CD14-positive monocyte (primary cell): Measurements from ENCODE around the gene RBMS3. TPM values are rescaled to one million over a fixed set of nuclear protein-coding genes. Genes with fewer than 3 reads are reported as not detected.

Experiments used
- DNase-seq, 3 donors: peaks; one replicate each; pipeline ENCODE4 v3.0.0-alpha.2; 2011 to 2022
- H2AFZ ChIP-seq: 2 replicates; pipeline ENCODE4 v1.6.0; 2012; ENCODE audit warnings: mild to moderate bottlenecking, low read depth, low read length, inconsistent platforms; ENCODE audit not compliant: insufficient read depth, poor library complexity, severe bottlenecking
- H3K27ac ChIP-seq, 2 donors: 1 replicate in 1 of 2; 2 replicates in 1 of 2; pipeline ENCODE4 v1.5.1; 2012 to 2013; ENCODE audit warnings: low read length in 2 of 2, control low read depth in 1 of 2, inconsistent platforms in 1 of 2, low read depth in 1 of 2, mild to moderate bottlenecking in 1 of 2
- H3K27me3 ChIP-seq, 2 donors: one replicate each; pipeline versions ENCODE4 v1.6.0 to v1.6.1; 2011 to 2013; ENCODE audit warnings: low read length in 2 of 2; ENCODE audit not compliant: control insufficient read depth in 2 of 2, insufficient read depth in 2 of 2
- H3K36me3 ChIP-seq, 2 donors: replicated peaks in 1 of 2; 1 replicate in 1 of 2; 2 replicates in 1 of 2; pipeline versions ENCODE4 v1.5.1 to v1.6.1; 2012 to 2013; ENCODE audit warnings: low read length in 2 of 2, control low read depth in 1 of 2, inconsistent platforms in 1 of 2, mild to moderate bottlenecking in 1 of 2; ENCODE audit not compliant: insufficient read depth in 2 of 2, control insufficient read depth in 1 of 2
- H3K4me1 ChIP-seq, 2 donors: 1 replicate in 1 of 2; 2 replicates in 1 of 2; pipeline versions ENCODE4 v1.5.1 to v1.6.1; 2012 to 2013; ENCODE audit warnings: low read length in 2 of 2, control low read depth in 1 of 2, inconsistent platforms in 1 of 2, mild to moderate bottlenecking in 1 of 2, moderate library complexity in 1 of 2; ENCODE audit not compliant: insufficient read depth in 2 of 2, control insufficient read depth in 1 of 2
- H3K4me2 ChIP-seq: replicated peaks from 2 replicates; pipeline ENCODE3; 2012; ENCODE audit warnings: low read length, moderate library complexity, mild to moderate bottlenecking; ENCODE audit not compliant: poor library complexity, severe bottlenecking; ENCODE audit errors: extremely low read depth
- H3K4me3 ChIP-seq, 3 experiments: fragments of 200-600 bp in 1 of 3; sonication (generic) in 1 of 3; replicated peaks in 1 of 3; 1 replicate in 2 of 3; 2 replicates in 1 of 3; pipeline ENCODE4 v1.5.1; 2011 to 2013; ENCODE audit warnings: low read length in 3 of 3, mild to moderate bottlenecking in 3 of 3, control low read depth in 2 of 3, low read depth in 2 of 3, inconsistent platforms in 1 of 3, moderate library complexity in 1 of 3
- H3K79me2 ChIP-seq: 2 replicates; pipeline ENCODE4 v1.6.0; 2012; ENCODE audit warnings: mild to moderate bottlenecking, control low read depth, inconsistent platforms, low read length, moderate library complexity; ENCODE audit not compliant: insufficient read depth
- H3K9ac ChIP-seq: 2 replicates; pipeline ENCODE4 v1.6.0; 2017; ENCODE audit warnings: low read length, mild to moderate bottlenecking; ENCODE audit not compliant: insufficient read depth, poor library complexity, severe bottlenecking
- H3K9me3 ChIP-seq, 2 donors: replicated peaks in 1 of 2; 1 replicate in 1 of 2; 2 replicates in 1 of 2; pipeline versions ENCODE4 v1.5.1 to v1.6.1; 2012 to 2013; ENCODE audit warnings: low read length in 2 of 2, control low read depth in 1 of 2; ENCODE audit not compliant: control insufficient read depth in 1 of 2, insufficient read depth in 1 of 2
- H4K20me1 ChIP-seq: 2 replicates; pipeline ENCODE4 v1.6.0; 2012; ENCODE audit warnings: mild to moderate bottlenecking, low read length, control low read depth, moderate library complexity; ENCODE audit not compliant: insufficient read depth
- H3K27ac Mint-ChIP-seq, 7 donors: one replicate each; pipeline ENCODE4 v1.8.0; 2020; ENCODE audit warnings: mild to moderate bottlenecking in 7 of 7, mixed read lengths in 7 of 7, moderate library complexity in 6 of 7, inconsistent platforms in 2 of 7
- H3K27me3 Mint-ChIP-seq, 3 donors: one replicate each; pipeline ENCODE4 v1.8.0; 2021 to 2022; ENCODE audit warnings: low read depth in 3 of 3, mild to moderate bottlenecking in 3 of 3, mixed read lengths in 3 of 3, moderate library complexity in 3 of 3, inconsistent platforms in 1 of 3
- H3K36me3 Mint-ChIP-seq, 2 donors: one replicate each; pipeline ENCODE4 v1.8.0; 2020; ENCODE audit warnings: mixed read lengths in 2 of 2, inconsistent platforms in 1 of 2, mild to moderate bottlenecking in 1 of 2
- H3K4me1 Mint-ChIP-seq: one replicate; pipeline ENCODE4 v1.8.0; 2020; ENCODE audit warnings: mild to moderate bottlenecking, mixed read lengths
- H3K4me3 Mint-ChIP-seq, 2 donors: one replicate each; pipeline ENCODE4 v1.8.0; 2020; ENCODE audit warnings: mild to moderate bottlenecking in 2 of 2, mixed read lengths in 2 of 2, moderate library complexity in 1 of 2
- H3K9me3 Mint-ChIP-seq, 7 donors: one replicate each; pipeline ENCODE4 v1.8.0; 2020 to 2022; ENCODE audit warnings: mixed read lengths in 7 of 7, mild to moderate bottlenecking in 6 of 7, moderate library complexity in 6 of 7, inconsistent platforms in 2 of 7
- WGBS: methylation state at CpG from one replicate; pipeline ENCODE4 v1.1.5; 2013; ENCODE audit warnings: missing lambda C conversion rate; ENCODE audit not compliant: insufficient coverage; 5-methylcytosine and 5-hydroxymethylcytosine counted together
- intact Hi-C, 2 donors: fragments of 100-400 bp; cut with micrococcal nuclease; formaldehyde crosslinking; loops; one replicate each; pipeline versions ENCODE4 v1.15.0 to v1.15.1; 2023
- polyA plus RNA-seq, 3 donors: library from polyadenylated mRNA; depleted of rRNA in 1 of 3; unstranded in 2 of 3; stranded (reverse) in 1 of 3; fragments of 300-500 nt in 2 of 3; fragments of >200 nt in 1 of 3; fragmentation: Illumina TruSeq in 2 of 3; gene quantifications; 1 replicate in 2 of 3; 2 replicates in 1 of 3; pipeline ENCODE4 v1.2.3, GENCODE V29; 2012 to 2021
- TF ChIP-seq, protein P1 (sequence below): fragments of 200-600 bp; IDR thresholded peaks from one replicate; pipeline ENCODE4 v1.8.0; 2022; ENCODE audit warnings: antibody characterized with exemption, mild to moderate bottlenecking

Gene RBMS3
- polyA plus RNA-seq, 3 donors, result not detected

DNA sequence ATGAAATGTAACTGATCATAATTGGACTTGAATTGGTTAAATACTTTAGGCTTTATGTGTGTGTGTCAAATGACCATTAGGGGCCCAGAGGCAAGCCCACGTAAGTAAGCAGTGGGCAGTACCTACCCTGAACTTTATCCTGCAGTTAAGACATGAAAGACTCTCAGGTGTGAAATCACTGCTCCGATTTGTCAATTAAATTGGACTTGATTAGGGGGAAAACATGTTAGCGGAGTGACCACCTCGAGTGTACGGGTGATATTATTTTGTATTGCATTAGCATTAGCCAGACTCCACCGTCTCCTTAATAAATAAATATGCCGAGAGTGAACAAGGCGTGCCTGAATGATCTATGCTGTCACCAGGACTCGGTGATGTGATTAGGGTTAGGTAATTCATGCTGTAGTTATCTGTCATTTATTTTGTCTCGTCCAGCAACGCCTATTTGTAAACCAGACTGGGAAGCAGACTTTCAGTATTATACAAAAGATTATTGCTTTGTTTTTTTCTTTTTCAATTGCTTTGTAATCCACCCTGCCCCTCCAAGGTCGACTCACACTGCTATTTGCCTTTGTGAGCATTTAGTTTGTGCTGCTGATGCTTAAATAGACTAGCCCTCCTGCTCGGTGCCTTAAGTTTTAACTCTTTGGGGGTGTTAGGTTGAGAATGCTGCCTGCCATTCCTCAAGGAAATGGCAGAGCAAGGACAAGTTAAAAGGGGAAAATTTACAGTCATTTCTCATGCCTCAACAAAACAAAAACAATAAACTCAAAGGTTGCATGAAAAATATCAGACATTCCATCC is 1.8 kb downstream of the RBMS3 start:
- Histone ChIP-seq H3K79me2 (no peaks in the 10 kb centered on the region), H3K4me3 (no peak overlapping the region), H3K27me3 (peaks cover 2 to 3% of the 10 kb centered on the region in 2 donors), H3K36me3 (no peaks in the 10 kb centered on the region), H3K9ac (no peak overlapping the region), H2AFZ (no peak overlapping the region), H3K4me2 (no peak overlapping the region), H3K27ac (no peak overlapping the region), H3K4me1 (peaks cover 14 to 15% of the 10 kb centered on the region in 2 donors), H4K20me1 (no peaks in the 10 kb centered on the region), H3K9me3 (no peaks in the 10 kb centered on the region)
- 88% methylated on average over 1 of the region's 13 CpGs for WGBS
- Mint-ChIP-seq H3K9me3 (peaks cover 0 to 3% (median 0%) of the 10 kb centered on the region in 7 donors), H3K27me3 (peaks cover 2 to 28% (median 17%) of the 10 kb centered on the region in 3 donors), H3K27ac (no peak overlapping the region), H3K4me3 (no peak overlapping the region), H3K4me1 (peaks cover 19% of the 10 kb centered on the region), H3K36me3 (no peaks in the 10 kb centered on the region)
- intact Hi-C loops, result no loop called here
- DNase-seq, result no peak
- TF ChIP-seq, protein P1, sequence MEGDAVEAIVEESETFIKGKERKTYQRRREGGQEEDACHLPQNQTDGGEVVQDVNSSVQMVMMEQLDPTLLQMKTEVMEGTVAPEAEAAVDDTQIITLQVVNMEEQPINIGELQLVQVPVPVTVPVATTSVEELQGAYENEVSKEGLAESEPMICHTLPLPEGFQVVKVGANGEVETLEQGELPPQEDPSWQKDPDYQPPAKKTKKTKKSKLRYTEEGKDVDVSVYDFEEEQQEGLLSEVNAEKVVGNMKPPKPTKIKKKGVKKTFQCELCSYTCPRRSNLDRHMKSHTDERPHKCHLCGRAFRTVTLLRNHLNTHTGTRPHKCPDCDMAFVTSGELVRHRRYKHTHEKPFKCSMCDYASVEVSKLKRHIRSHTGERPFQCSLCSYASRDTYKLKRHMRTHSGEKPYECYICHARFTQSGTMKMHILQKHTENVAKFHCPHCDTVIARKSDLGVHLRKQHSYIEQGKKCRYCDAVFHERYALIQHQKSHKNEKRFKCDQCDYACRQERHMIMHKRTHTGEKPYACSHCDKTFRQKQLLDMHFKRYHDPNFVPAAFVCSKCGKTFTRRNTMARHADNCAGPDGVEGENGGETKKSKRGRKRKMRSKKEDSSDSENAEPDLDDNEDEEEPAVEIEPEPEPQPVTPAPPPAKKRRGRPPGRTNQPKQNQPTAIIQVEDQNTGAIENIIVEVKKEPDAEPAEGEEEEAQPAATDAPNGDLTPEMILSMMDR, result no peak

DNA sequence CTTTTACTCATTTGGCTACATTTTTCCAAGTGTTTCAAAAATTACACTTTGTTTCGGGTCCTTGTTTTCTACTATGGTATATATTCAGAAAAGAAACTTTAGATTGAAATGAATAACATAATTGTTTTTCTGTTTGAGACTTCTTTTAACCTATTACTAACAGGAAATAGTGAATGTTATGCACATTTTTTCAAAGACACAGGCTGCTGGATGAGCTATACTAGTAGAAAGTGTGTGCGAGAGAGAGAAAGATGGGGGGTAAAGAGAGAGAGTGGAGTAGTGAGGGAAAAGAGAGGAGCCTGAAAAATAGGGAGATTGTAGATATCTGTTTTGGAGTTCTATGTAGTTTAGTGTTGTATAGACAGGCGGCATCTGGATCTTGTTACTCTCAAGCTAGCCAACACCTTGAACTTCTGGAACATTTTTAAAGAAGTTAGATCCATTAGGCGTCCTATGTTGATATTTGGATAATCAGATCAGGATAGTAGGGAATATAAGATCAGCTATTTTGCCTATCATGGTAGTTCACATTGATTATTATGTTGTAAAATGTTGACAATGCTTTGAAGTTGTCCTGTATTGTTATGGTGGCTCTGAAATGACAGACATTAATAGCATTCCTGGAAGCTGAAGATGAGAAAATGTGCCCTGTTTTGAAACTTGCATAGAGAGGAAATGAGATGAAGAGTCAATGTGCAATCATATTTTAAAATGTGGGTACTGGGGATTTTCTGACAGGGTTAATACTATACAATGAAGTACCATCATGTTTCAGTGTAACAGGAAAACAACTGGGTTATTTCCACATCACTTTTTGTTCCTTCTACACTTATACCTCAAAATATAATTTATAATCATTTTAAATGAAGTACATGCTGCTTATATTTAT is 2.6 kb downstream of the RBMS3 start:
- Mint-ChIP-seq H3K27me3 (peaks cover 6 to 26% (median 15%) of the 10 kb centered on the region in 3 donors), H3K9me3 (peaks cover 0 to 3% (median 0%) of the 10 kb centered on the region in 7 donors), H3K4me3 (peak overlapping the region in 1 of 2 donors; percentile 4), H3K4me1 (peaks cover 19% of the 10 kb centered on the region), H3K27ac (no peak overlapping the region), H3K36me3 (no peaks in the 10 kb centered on the region)
- Histone ChIP-seq H3K9me3 (no peaks in the 10 kb centered on the region), H3K9ac (no peak overlapping the region), H2AFZ (no peak overlapping the region), H3K27me3 (peaks cover 2 to 3% of the 10 kb centered on the region in 2 donors), H3K79me2 (no peaks in the 10 kb centered on the region), H3K27ac (no peak overlapping the region), H3K4me3 (no peak overlapping the region), H3K4me2 (no peak overlapping the region), H3K4me1 (peaks cover 14 to 15% of the 10 kb centered on the region in 2 donors), H4K20me1 (no peaks in the 10 kb centered on the region), H3K36me3 (no peaks in the 10 kb centered on the region)
- intact Hi-C loops, result no loop called here
- TF ChIP-seq, protein P1, result no peak
- 100% methylated on average over 3 of the region's 4 CpGs for WGBS
- DNase-seq, result no peak
